OCI-LY7 (cell line): ENCODE results near the gene GALNT2. TPM values are rescaled to one million over a fixed set of nuclear protein-coding genes. Genes with fewer than 3 reads are reported as not detected.

Experiments used
- BruUV-seq: library from RNA; stranded (reverse); fragments of 400-500 nt; replicated peaks from 2 replicates; lab custom pipeline; 2021; lab: Mats Ljungman, UMichigan
- CTCF ChIA-PET: fragments of 300-600 bp; sonication (Branson Sonifier 250); formaldehyde crosslinking; loops from one replicate; lab custom pipeline; 2022; ENCODE audit warnings: antibody characterized with exemption; ENCODE audit not compliant: unreplicated experiment; lab: Charles Lee
- POLR2A ChIA-PET: fragments of 300-600 bp; sonication (Branson Sonifier 250); formaldehyde crosslinking; loops from one replicate; lab custom pipeline; 2022; ENCODE audit warnings: antibody characterized with exemption; lab: Charles Lee
- DNase-seq: peaks from one replicate; pipeline ENCODE4 v3.0.0-alpha.2; 2015; ENCODE audit warnings: low spot score
- H2AFZ ChIP-seq: fragments of 200-600 bp; sonication (generic), shearing (Covaris generic); 2 replicates; pipeline ENCODE4 v1.6.1; 2014; ENCODE audit warnings: mild to moderate bottlenecking, antibody characterized with exemption, low read length, moderate library complexity
- H3K27ac ChIP-seq: fragments of 200-600 bp; sonication (generic); 2 replicates; pipeline ENCODE4 v1.5.1; 2014; ENCODE audit warnings: mixed run types, low read depth, mild to moderate bottlenecking, moderate library complexity, low read length, inconsistent platforms; ENCODE audit not compliant: poor library complexity, severe bottlenecking
- H3K36me3 ChIP-seq: fragments of 200-600 bp; sonication (generic); 2 replicates; pipeline ENCODE4 v1.6.1; 2014; ENCODE audit warnings: mild to moderate bottlenecking, antibody characterized with exemption, low read length, moderate library complexity, mixed read lengths; ENCODE audit not compliant: insufficient read depth
- H3K4me1 ChIP-seq: fragments of 200-600 bp; sonication (generic); 2 replicates; pipeline ENCODE4 v1.5.1; 2014; ENCODE audit warnings: mild to moderate bottlenecking, low read length; ENCODE audit not compliant: insufficient read depth, poor library complexity, severe bottlenecking
- H3K4me2 ChIP-seq: fragments of 200-600 bp; sonication (generic); 2 replicates; pipeline ENCODE4 v1.6.1; 2014; ENCODE audit warnings: mild to moderate bottlenecking, low read length
- H3K4me3 ChIP-seq: fragments of 200-600 bp; sonication (generic); 2 replicates; pipeline ENCODE4 v1.5.1; 2014; ENCODE audit warnings: mild to moderate bottlenecking, low read depth, low read length; ENCODE audit not compliant: poor library complexity, severe bottlenecking
- H3K79me2 ChIP-seq: fragments of 200-600 bp; sonication (generic); 2 replicates; pipeline ENCODE4 v1.6.1; 2016; ENCODE audit warnings: low read depth, mild to moderate bottlenecking, low read length, moderate library complexity, mixed read lengths; ENCODE audit not compliant: insufficient read depth
- H3K9me2 ChIP-seq: fragments of 200-600 bp; sonication (generic); 2 replicates; pipeline ENCODE4 v1.6.1; 2016; ENCODE audit warnings: mild to moderate bottlenecking, low read length, mixed read lengths; ENCODE audit not compliant: insufficient read depth
- H3K9me3 ChIP-seq: fragments of 200-600 bp; sonication (generic); 2 replicates; pipeline ENCODE4 v1.6.1; 2014; ENCODE audit warnings: mild to moderate bottlenecking, mixed run types, low read length, mixed read lengths
- H4K20me1 ChIP-seq: fragments of 200-600 bp; sonication (generic); 2 replicates; pipeline ENCODE4 v1.6.1; 2014; ENCODE audit warnings: mild to moderate bottlenecking, antibody characterized with exemption, low read length, moderate library complexity, mixed read lengths; ENCODE audit not compliant: insufficient read depth
- EZH2phosphoT487 ChIP-seq: fragments of 200-600 bp; sonication (generic); IDR thresholded peaks from 2 replicates; pipeline ENCODE4 v1.6.1; 2018; ENCODE audit warnings: low read depth, borderline replicate concordance, mild to moderate bottlenecking, mixed run types, antibody characterized with exemption, low read length, moderate library complexity, mixed read lengths
- intact Hi-C: fragments of 100-400 bp; cut with micrococcal nuclease; formaldehyde crosslinking; loops from one replicate; pipeline ENCODE4 v1.10.0; 2022; ENCODE audit not compliant: unreplicated experiment
- total RNA-seq, 2 experiments: library from RNA; depleted of rRNA in 1 of 2; stranded (reverse); fragments of >200 nt in 1 of 2; shearing (Covaris generic) in 1 of 2; gene quantifications; 2 replicates each; pipeline ENCODE4 v1.2.3, GENCODE V29; 2014 to 2022
- TF ChIP-seq, protein P1 (sequence below): fragments of 200-600 bp; sonication (generic); conservative IDR thresholded peaks from 2 replicates; pipeline ENCODE4 v1.5.1; 2014; ENCODE audit warnings: mild to moderate bottlenecking, antibody characterized with exemption, low read length, moderate library complexity, mixed read lengths

GALNT2 gene
- total RNA-seq, 2 experiments from 2014 or later: 29.9 to 67.3 TPM

- no peaks in the 10 kb centered on the region for H4K20me1 ChIP-seq
- H3K27ac ChIP-seq: no peak overlapping the region
- BruUV-seq: no TSS peak
- no peak for DNase-seq
- H3K79me2 ChIP-seq: no peaks in the 10 kb centered on the region
- no peaks in the 10 kb centered on the region for H3K9me3 ChIP-seq
- intact Hi-C loops: no loop called here
- ChIA-PET CTCF (no interaction called here), POLR2A (interaction anchor here (0.9 kb wide), 1 partner anchor 9 kb away, joined by 4 read pairs; no protein-coding TSS in a partner anchor)
- no peaks in the 10 kb centered on the region for H3K4me1 ChIP-seq
- H3K9me2 ChIP-seq: no peaks in the 10 kb centered on the region
- TF ChIP-seq, protein P1, sequence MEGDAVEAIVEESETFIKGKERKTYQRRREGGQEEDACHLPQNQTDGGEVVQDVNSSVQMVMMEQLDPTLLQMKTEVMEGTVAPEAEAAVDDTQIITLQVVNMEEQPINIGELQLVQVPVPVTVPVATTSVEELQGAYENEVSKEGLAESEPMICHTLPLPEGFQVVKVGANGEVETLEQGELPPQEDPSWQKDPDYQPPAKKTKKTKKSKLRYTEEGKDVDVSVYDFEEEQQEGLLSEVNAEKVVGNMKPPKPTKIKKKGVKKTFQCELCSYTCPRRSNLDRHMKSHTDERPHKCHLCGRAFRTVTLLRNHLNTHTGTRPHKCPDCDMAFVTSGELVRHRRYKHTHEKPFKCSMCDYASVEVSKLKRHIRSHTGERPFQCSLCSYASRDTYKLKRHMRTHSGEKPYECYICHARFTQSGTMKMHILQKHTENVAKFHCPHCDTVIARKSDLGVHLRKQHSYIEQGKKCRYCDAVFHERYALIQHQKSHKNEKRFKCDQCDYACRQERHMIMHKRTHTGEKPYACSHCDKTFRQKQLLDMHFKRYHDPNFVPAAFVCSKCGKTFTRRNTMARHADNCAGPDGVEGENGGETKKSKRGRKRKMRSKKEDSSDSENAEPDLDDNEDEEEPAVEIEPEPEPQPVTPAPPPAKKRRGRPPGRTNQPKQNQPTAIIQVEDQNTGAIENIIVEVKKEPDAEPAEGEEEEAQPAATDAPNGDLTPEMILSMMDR: no peak
- no peak for TF ChIP-seq EZH2phosphoT487
- H3K4me3 ChIP-seq: no peak overlapping the region
- H3K36me3 ChIP-seq: no peaks in the 10 kb centered on the region
- H2AFZ ChIP-seq: no peak overlapping the region
- no peak overlapping the region for H3K4me2 ChIP-seq
Measured at GRCh38 chr1:230032516-230033281, 34.3 kb upstream of the GALNT2 start.

- no TSS peak for BruUV-seq
Measured at GRCh38 chr1:230037261-230037660, 29.8 kb upstream of the GALNT2 start.

More at GRCh38 chr1:230037261-230037660, 29.8 kb upstream of the GALNT2 start:
- no peaks in the 10 kb centered on the region for H3K9me2 ChIP-seq
- no peak overlapping the region for H2AFZ ChIP-seq
- no peak overlapping the region for H3K4me3 ChIP-seq
- CTCF ChIA-PET: no interaction called here
- H4K20me1 ChIP-seq: no peaks in the 10 kb centered on the region
- no peak overlapping the region for H3K27ac ChIP-seq
- no peaks in the 10 kb centered on the region for H3K36me3 ChIP-seq
- H3K4me2 ChIP-seq: no peak overlapping the region
- H3K9me3 ChIP-seq: no peaks in the 10 kb centered on the region
- intact Hi-C loops: no loop called here
- H3K4me1 ChIP-seq: no peaks in the 10 kb centered on the region
- no peaks in the 10 kb centered on the region for H3K79me2 ChIP-seq
- POLR2A ChIA-PET: no interaction called here
- DNase-seq: no peak
- TF ChIP-seq, protein P1: no peak
- no peak for TF ChIP-seq EZH2phosphoT487
